Measurements from ENCODE around the gene RCE1.
A peak's percentile ranks its signal among the peaks of the same experiment; 100 is the strongest.

RCE1 gene

DNA sequence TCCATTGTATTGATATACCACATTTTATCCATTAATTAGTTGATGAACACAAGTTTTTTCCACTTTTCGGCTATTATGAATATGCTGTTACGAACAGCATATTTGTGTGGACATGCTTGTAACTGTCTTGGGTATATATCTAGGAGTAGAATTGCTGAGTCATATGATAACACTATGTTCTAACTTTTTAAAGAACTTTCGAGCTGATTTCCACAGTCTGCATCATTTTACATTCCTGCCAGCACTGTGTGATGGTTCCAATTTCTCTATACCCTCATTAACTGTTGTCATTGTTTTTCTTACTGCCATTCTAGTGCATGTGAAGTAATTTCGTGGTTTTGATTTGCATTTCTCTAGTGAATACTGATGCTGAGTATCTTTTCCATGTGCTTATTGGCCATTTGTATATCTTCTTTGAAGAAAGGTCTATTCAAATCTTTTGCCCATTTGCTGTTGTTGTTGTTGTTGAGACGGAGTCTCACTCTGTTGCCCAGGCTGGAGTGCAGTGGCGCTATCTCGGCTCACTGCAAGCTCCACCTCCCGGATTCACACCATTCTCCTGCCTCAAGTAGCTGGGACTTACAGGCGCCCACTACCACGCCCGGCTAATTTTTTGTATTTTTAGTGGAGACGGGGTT, 7.4 kb upstream of the RCE1 start:
- no peak overlapping the region for H3K27ac ChIP-seq
- no peak overlapping the region for H3K4me3 ChIP-seq
- peak; percentile 1 for DNase-seq (ENCODE audit: low spot score)
- TF ChIP-seq, protein P1, sequence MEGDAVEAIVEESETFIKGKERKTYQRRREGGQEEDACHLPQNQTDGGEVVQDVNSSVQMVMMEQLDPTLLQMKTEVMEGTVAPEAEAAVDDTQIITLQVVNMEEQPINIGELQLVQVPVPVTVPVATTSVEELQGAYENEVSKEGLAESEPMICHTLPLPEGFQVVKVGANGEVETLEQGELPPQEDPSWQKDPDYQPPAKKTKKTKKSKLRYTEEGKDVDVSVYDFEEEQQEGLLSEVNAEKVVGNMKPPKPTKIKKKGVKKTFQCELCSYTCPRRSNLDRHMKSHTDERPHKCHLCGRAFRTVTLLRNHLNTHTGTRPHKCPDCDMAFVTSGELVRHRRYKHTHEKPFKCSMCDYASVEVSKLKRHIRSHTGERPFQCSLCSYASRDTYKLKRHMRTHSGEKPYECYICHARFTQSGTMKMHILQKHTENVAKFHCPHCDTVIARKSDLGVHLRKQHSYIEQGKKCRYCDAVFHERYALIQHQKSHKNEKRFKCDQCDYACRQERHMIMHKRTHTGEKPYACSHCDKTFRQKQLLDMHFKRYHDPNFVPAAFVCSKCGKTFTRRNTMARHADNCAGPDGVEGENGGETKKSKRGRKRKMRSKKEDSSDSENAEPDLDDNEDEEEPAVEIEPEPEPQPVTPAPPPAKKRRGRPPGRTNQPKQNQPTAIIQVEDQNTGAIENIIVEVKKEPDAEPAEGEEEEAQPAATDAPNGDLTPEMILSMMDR (IDR thresholded peaks at IDR 0.05): no peak

DNA sequence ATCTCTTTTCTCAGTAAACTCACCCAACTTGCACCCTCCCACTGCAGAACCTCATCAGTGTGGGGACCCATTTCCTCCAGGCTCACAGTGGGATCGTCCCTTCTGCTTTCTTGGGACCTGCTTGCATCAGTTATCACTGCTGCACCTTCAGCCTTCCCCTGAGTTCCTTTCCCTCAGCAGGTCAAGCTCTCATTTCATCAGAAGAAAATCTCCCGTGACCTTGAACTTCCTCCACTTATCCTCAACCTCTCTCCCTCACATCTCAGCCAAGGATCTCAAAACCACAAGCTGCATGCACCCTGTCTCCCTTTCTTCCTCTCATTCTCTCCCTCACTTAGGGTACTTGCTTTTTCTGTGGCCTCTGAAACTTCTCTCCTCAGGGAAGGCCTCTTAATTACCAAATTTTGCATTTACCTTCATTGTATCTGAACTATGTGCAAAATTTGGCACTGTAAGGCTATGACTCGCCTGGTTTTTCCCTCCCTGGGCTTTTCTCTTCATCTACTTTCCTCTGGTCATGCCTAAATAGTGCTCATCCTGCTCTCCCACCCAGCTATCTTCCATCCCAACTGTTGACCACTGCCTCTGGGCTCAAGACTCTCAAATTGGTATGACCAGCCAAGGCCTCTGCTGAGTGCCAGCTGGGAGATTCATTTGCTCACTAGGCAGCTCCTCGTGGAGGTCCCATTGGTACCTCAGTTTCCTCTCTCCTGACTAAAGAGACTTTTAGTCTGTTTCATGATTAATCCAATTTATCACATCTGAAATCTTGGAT, 2.7 kb upstream of the RCE1 start:
- H3K4me3 ChIP-seq: no peak overlapping the region
- no peak overlapping the region for H3K27ac ChIP-seq
- TF ChIP-seq, protein P1 (IDR thresholded peaks at IDR 0.05): no peak
- peak; percentile 72 for DNase-seq (ENCODE audit: low spot score)

DNA sequence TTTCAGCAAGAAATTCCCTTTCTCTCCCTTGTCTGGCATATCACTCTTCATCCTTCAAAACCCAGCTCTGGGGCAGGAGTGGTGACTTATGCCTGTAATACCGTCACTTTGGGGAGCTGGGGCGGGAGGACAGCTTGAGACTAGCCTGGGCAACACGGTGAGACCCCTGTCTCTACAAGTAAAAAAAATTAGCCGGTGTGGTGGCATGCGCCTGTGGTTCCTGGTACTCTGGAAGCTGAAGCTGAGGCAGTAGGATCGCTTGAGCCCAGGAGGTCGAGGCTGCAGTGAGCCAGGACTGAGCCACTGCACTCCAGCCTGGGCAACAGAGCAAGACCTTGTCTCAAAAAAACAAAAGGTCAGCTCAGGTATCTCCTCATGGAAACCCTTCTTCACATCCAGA, 1.4 kb upstream of the RCE1 start:
- peak; percentile 68 for DNase-seq (ENCODE audit: low spot score)
- no peak overlapping the region for H3K27ac ChIP-seq
- peak overlapping the region; percentile 97 for H3K4me3 ChIP-seq
- TF ChIP-seq, protein P1 (IDR thresholded peaks at IDR 0.05): no peak

DNA sequence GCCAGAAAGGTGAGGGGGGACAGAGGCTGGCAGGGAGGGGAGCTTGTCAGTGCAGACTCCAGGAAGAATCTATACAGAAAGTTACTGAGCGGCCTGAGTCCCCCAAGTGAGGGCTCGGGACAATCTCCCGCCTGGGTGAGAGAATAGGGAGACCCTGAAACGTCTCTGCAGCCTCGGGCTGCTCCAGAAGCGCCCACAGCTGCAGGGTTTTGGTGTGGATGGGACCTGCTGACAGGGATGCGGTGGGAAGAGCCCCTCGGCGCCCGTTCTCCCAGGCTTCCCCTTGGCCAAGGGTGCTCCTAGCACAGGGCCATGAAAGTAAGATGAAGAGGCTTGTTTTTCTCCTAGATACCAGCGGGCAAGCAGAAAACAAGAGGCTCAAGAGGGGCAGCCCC, 743 bp upstream of the RCE1 start:
- TF ChIP-seq, protein P1 (IDR thresholded peaks at IDR 0.05): no peak
- peak overlapping the region; percentile 90 to 98 for H3K27ac ChIP-seq
- DNase-seq (ENCODE audit: low spot score): peak; percentile 75
- H3K4me3 ChIP-seq: peak overlapping the region; percentile 97

DNA sequence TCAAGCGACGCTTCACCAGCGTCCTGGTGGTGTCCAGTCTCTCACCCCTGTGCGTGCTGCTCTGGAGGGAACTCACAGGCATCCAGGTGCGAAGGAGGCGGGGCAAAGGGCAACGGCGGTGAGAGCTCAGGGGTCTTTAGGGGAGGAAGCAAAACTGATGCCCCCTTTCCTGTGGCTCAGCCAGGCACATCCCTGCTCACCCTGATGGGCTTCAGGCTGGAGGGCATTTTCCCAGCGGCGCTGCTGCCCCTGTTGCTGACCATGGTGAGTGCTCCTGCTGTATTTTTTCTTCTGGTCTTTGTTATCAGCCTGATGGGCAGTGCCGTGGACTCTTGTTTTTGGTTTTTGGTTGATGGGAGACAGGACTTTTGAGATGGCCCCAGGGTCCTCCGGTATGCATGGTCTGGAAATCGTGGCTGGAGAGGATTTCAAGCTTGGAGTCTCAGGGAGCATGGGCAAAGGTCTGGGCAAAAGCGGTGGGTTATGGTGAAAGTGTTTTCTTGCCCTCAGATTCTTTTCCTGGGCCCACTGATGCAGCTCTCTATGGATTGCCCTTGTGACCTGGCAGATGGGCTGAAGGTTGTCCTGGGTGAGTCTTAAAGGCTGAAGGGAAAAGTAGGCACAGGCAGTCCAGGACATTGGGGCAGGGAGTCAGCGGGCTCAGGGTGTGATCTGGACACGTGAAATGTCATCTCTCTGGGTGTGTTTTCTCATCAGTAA, 695 bp downstream of the RCE1 start:
- peak; percentile 47 for DNase-seq (ENCODE audit: low spot score)
- peak overlapping the region; percentile 97 for H3K4me3 ChIP-seq
- TF ChIP-seq, protein P1 (IDR thresholded peaks at IDR 0.05): no peak
- peak overlapping the region; percentile 90 to 98 for H3K27ac ChIP-seq

DNA sequence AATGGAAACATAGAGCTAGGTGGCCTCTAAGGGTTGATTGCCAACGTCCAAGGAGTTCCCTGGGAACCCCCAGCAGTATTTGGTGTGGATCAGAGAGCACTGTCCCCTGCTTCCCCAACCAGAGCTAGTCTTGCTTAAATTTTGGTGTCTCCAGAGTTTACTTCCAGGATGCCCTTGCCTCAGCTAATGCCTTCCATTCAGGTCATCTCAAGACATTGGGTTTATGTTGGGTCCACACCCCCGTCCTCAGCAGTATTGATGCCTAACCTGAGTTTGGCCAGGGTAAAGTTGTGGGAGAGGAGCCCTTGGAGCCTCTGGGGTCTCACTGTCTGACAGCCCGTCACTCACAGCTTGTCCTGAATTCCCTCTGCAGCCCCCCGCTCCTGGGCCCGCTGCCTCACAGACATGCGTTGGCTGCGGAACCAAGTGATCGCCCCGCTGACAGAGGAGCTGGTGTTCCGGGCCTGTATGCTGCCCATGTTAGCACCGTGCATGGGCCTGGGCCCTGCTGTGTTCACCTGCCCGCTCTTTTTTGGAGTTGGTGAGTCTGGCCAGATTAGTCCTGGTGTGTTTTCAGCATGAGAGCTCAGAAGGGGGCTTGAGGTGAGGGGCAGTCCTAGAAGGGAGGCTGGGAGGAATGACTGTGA, 1.4 kb downstream of the RCE1 start:
- peak overlapping the region; percentile 97 for H3K4me3 ChIP-seq
- peak; percentile 65 for DNase-seq (ENCODE audit: low spot score)
- no peak overlapping the region for H3K27ac ChIP-seq
- TF ChIP-seq, protein P1 (IDR thresholded peaks at IDR 0.05): no peak

Data from coronary artery (tissue), 2 donors.